Lung (tissue), 12 donors: ENCODE measurements around the gene KCTD16. TPM values are rescaled to one million over a fixed set of nuclear protein-coding genes. Genes with fewer than 3 reads are reported as not detected.

Experiments used
- ATAC-seq: fragments of 200-7000 bp; cut with Tn5 transposase; one replicate; pipeline ENCODE4 v1.9.1; 2020; ENCODE audit warnings: moderate number of reproducible peaks; ENCODE audit not compliant: insufficient read depth, low FRiP score
- DNase-seq, 3 donors: peaks; one replicate each; pipeline ENCODE4 v3.0.0-alpha.2; 2013 to 2017
- H3K27ac ChIP-seq, 2 donors: one replicate each; pipeline ENCODE4 v1.5.1; 2013; ENCODE audit warnings: mild to moderate bottlenecking in 2 of 2, moderate library complexity in 2 of 2, control low read depth in 1 of 2, inconsistent platforms in 1 of 2, low read depth in 1 of 2, low read length in 1 of 2
- H3K27me3 ChIP-seq, 3 donors: one replicate each; pipeline ENCODE4 v1.5.1; 2013; ENCODE audit warnings: low read length in 2 of 3; ENCODE audit not compliant: control insufficient read depth in 3 of 3, insufficient read depth in 3 of 3
- H3K36me3 ChIP-seq, 4 donors: one replicate each; pipeline ENCODE4 v1.5.1; 2013; ENCODE audit warnings: low read length in 4 of 4, mild to moderate bottlenecking in 1 of 4, moderate library complexity in 1 of 4; ENCODE audit not compliant: control insufficient read depth in 4 of 4, insufficient read depth in 4 of 4
- H3K4me1 ChIP-seq, 5 donors: one replicate each; pipeline ENCODE4 v1.5.1; 2013; ENCODE audit warnings: low read length in 5 of 5, mild to moderate bottlenecking in 2 of 5, moderate library complexity in 1 of 5; ENCODE audit not compliant: control insufficient read depth in 5 of 5, insufficient read depth in 5 of 5
- H3K4me3 ChIP-seq: one replicate; pipeline ENCODE4 v1.5.1; 2013; ENCODE audit warnings: mild to moderate bottlenecking, control low read depth, moderate library complexity
- H3K9ac ChIP-seq, 2 donors: one replicate each; pipeline ENCODE4 v1.5.1; 2013; ENCODE audit warnings: low read length in 2 of 2, control low read depth in 1 of 2; ENCODE audit not compliant: insufficient read depth in 1 of 2
- H3K9me3 ChIP-seq, 4 donors: one replicate each; pipeline ENCODE4 v1.5.1; 2013; ENCODE audit warnings: low read length in 3 of 4, mild to moderate bottlenecking in 1 of 4, moderate library complexity in 1 of 4; ENCODE audit not compliant: control insufficient read depth in 4 of 4, insufficient read depth in 3 of 4
- CTCF ChIP-seq: IDR thresholded peaks from 2 replicates; pipeline ENCODE4 v1.5.1; 2012; ENCODE audit warnings: mild to moderate bottlenecking; ENCODE audit errors: control extremely low read depth, extremely low read depth
- WGBS, 2 donors: extraction: QIAGEN DNeasy Blood & Tissue Kit; methylation state at CpG; one replicate each; pipeline ENCODE4 v1.1.7; 2013; 5-methylcytosine and 5-hydroxymethylcytosine counted together
- polyA plus RNA-seq, 2 donors: library from polyadenylated mRNA; stranded (reverse); fragments of 200-250 nt; gene quantifications; one replicate each; pipeline ENCODE4 v1.2.1, GENCODE V29; 2013
- total RNA-seq, 2 donors: library from RNA; depleted of rRNA in 1 of 2; stranded (reverse); fragments of >200 nt in 1 of 2; gene quantifications; one replicate each; pipeline ENCODE4 v1.2.1, GENCODE V29; 2014 to 2021
- donor health status: control.
- donor health status: control.
- donor health status: Bipolar disorder and iron deficiency.
- donor health status: healthy.
- donor health status: DM: yes; HTN: yes; CAD: no.

The KCTD16 gene
- total and polyA plus RNA-seq, 4 donors = 0.07 to 0.63 (median 0.27) TPM

- H3K9ac ChIP-seq = no peak overlapping the region
- H3K36me3 ChIP-seq = no peaks in the 10 kb centered on the region
- ATAC-seq (no peak), DNase-seq (no peak)
- H3K27me3 ChIP-seq = peaks cover 0 to 2% (median 0%) of the 10 kb centered on the region in 3 donors
- H3K4me1 ChIP-seq = no peaks in the 10 kb centered on the region
- 81 to 89% methylated on average over 4 of the region's 4 CpGs for WGBS, 2 donors
- no peak overlapping the region for H3K4me3 ChIP-seq
- H3K27ac ChIP-seq = no peak overlapping the region
- no peak for TF ChIP-seq CTCF
- H3K9me3 ChIP-seq = no peaks in the 10 kb centered on the region
Measured at GRCh38 chr5:144230806-144231205, 60.1 kb downstream of the KCTD16 start.

- 83 to 91% methylated on average over 5 of the region's 5 CpGs for whole genome bisulfite sequencing, 2 donors
- no peaks in the 10 kb centered on the region for H3K9me3 ChIP-seq
- no peaks in the 10 kb centered on the region for H3K4me1 ChIP-seq
- no peaks in the 10 kb centered on the region for H3K36me3 ChIP-seq
- H3K9ac ChIP-seq = no peak overlapping the region
- ATAC-seq = no peak
- peaks cover 0 to 2% (median 0%) of the 10 kb centered on the region in 3 donors for H3K27me3 ChIP-seq
- no peak for DNase-seq
- no peak overlapping the region for H3K4me3 ChIP-seq
- TF ChIP-seq CTCF = no peak
- H3K27ac ChIP-seq = no peak overlapping the region
Measured at GRCh38 chr5:144232285-144232684, 61.6 kb downstream of the KCTD16 start.

GRCh38 chr5:144236499-144236898, 65.8 kb downstream of the KCTD16 start:
- no peak for ATAC-seq

More at GRCh38 chr5:144236499-144236898, 65.8 kb downstream of the KCTD16 start:
- H3K9me3 ChIP-seq = no peaks in the 10 kb centered on the region
- whole genome bisulfite sequencing, 2 donors = 87 to 91% methylated on average over 2 of the region's 2 CpGs
- no peak for DNase-seq
- no peak for TF ChIP-seq CTCF
- peaks cover 0 to 2% (median 0%) of the 10 kb centered on the region in 3 donors for H3K27me3 ChIP-seq
- H3K4me1 ChIP-seq = no peaks in the 10 kb centered on the region
- H3K4me3 ChIP-seq = no peak overlapping the region
- H3K9ac ChIP-seq = no peak overlapping the region
- no peaks in the 10 kb centered on the region for H3K36me3 ChIP-seq
- H3K27ac ChIP-seq = no peak overlapping the region
